ENCODE measurements around the gene SLC22A3. TPM values are rescaled to one million over a fixed set of nuclear protein-coding genes. Genes with fewer than 3 reads are reported as not detected.
"Not testable (repeated sequence)": the region's sequence is repeated elsewhere in the genome, so short reads cannot be mapped to it uniquely, and the experiment has no call there.

Gene SLC22A3
- total and polyA plus RNA-seq, 2 donors from 2014 or later: 6.4 to 7.4 TPM

DNA sequence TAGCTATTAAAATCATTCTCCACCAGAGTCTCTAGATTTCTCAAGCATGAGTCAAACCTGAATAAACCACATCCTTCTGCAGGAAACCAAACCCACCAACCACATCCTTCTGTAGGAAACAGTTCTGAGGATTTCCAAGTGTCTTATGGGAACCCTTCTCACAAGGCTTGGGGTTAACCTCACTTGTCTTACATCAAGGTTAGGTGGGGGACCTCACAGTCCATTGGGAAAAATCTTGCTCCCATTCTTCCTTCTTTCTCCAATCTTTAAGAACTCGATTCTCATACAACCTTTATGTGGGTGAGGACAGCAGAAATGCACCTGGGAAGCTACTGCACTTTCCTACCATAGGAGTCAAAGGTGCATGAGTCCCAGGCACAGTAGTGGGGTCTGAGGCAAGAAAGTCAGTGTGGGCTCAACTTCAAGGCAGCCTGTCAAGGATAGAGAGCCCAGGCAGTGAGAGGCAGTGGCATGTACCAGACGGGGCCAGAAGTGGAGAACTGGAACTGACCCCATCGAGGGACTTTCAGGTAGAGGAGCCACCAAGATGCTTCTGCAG lies 114.5 kb downstream of the SLC22A3 start:
- intact Hi-C loops (cut with DNase I): no loop called here
- Histone ChIP-seq H3K9ac (ENCODE audit: low read length in 3 of 3) (no peak overlapping the region), H3K4me3 (ENCODE audit: low read length in 3 of 3) (no peak overlapping the region), H3K9me3 (ENCODE audit: control insufficient read depth in 2 of 3, insufficient read depth in 1 of 3, low read length in 3 of 3) (no peaks in the 10 kb centered on the region), H3K27ac (ENCODE audit: low read depth in 2 of 2, low read length in 2 of 2) (no peak overlapping the region), H3K27me3 (ENCODE audit: control insufficient read depth, insufficient read depth, low read length) (no peaks in the 10 kb centered on the region), H3K36me3 (ENCODE audit: control insufficient read depth in 2 of 3, insufficient read depth in 3 of 3, low read length in 3 of 3) (no peaks in the 10 kb centered on the region), H3K4me1 (ENCODE audit: control insufficient read depth in 2 of 3, insufficient read depth in 2 of 3, low read depth in 1 of 3, low read length in 3 of 3) (no peaks in the 10 kb centered on the region)
- DNase-seq (no peak), FAIRE-seq (no peak)
- TF ChIP-seq, protein P1, sequence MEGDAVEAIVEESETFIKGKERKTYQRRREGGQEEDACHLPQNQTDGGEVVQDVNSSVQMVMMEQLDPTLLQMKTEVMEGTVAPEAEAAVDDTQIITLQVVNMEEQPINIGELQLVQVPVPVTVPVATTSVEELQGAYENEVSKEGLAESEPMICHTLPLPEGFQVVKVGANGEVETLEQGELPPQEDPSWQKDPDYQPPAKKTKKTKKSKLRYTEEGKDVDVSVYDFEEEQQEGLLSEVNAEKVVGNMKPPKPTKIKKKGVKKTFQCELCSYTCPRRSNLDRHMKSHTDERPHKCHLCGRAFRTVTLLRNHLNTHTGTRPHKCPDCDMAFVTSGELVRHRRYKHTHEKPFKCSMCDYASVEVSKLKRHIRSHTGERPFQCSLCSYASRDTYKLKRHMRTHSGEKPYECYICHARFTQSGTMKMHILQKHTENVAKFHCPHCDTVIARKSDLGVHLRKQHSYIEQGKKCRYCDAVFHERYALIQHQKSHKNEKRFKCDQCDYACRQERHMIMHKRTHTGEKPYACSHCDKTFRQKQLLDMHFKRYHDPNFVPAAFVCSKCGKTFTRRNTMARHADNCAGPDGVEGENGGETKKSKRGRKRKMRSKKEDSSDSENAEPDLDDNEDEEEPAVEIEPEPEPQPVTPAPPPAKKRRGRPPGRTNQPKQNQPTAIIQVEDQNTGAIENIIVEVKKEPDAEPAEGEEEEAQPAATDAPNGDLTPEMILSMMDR (IDR thresholded peaks at IDR 0.05; ENCODE audit: borderline replicate concordance, extremely low read depth, insufficient read depth): no peak

DNA sequence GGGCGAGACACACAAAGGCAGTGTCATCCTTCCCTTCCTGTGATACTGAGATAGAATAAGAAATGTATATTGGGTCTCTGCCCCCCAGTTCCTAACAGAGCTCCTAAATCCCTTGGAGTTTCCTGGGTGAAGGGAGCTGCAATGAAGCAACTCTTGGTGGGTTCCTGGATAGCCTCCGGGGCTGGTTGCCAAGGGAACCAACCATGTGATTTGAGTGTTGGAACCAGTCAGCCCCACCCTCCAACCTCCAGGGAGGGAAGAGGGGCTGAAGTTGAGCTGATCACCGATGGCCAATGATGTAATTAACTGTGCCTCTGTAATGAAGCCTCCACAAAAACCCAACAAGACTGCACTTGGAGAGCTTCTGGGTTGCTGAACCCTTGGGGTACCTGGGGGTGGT lies 116.6 kb downstream of the SLC22A3 start:
- no peaks in the 10 kb centered on the region for H3K36me3 ChIP-seq (ENCODE audit: control insufficient read depth in 2 of 3, insufficient read depth in 3 of 3, low read length in 3 of 3)
- DNase-seq: no peak
- no peak overlapping the region for H3K27ac ChIP-seq (ENCODE audit: low read depth in 2 of 2, low read length in 2 of 2)
- no peaks in the 10 kb centered on the region for H3K27me3 ChIP-seq (ENCODE audit: control insufficient read depth, insufficient read depth, low read length)
- H3K9me3 ChIP-seq (ENCODE audit: control insufficient read depth in 2 of 3, insufficient read depth in 1 of 3, low read length in 3 of 3): no peaks in the 10 kb centered on the region
- H3K4me3 ChIP-seq (ENCODE audit: low read length in 3 of 3): no peak overlapping the region
- intact Hi-C loops (cut with DNase I): no loop called here
- no peak overlapping the region for H3K9ac ChIP-seq (ENCODE audit: low read length in 3 of 3)
- no peaks in the 10 kb centered on the region for H3K4me1 ChIP-seq (ENCODE audit: control insufficient read depth in 2 of 3, insufficient read depth in 2 of 3, low read depth in 1 of 3, low read length in 3 of 3)
- FAIRE-seq: no peak
- TF ChIP-seq, protein P1 (IDR thresholded peaks at IDR 0.05; ENCODE audit: borderline replicate concordance, extremely low read depth, insufficient read depth): no peak

DNA sequence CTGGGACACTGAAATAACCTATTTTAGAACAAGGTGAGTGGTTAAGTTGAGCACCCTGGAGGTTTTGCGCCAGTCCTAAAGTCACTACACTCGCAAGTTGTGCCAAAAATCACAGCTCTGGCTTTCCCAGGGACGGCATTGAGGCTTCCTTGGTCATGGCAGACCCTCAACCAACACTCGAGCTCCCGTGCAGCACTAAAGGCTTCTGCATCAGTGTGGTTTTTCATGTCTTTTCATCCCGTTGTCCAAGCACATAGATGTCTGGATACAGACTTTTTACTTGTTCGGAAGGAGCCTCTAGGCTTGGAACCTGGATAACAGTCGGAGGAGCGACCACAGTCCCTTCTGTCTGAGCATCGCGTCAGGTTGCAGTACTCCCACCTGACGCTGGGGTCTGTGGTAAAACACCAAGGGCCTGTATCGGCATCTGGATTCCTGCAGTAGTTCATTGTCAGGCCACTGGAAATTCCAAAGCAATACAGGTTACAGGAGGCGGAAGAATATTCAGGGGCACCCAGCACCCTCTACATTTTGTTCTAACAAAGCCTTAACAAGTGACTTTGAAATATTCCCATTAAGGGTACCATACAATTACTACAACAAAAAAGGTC lies 119.2 kb downstream of the SLC22A3 start:
- H3K9me3 ChIP-seq (ENCODE audit: control insufficient read depth in 2 of 3, insufficient read depth in 1 of 3, low read length in 3 of 3); intact Hi-C loops (cut with DNase I); H3K27me3 ChIP-seq (ENCODE audit: control insufficient read depth, insufficient read depth, low read length); H3K27ac ChIP-seq (ENCODE audit: low read depth in 2 of 2, low read length in 2 of 2); FAIRE-seq; DNase-seq; H3K4me1 ChIP-seq (ENCODE audit: control insufficient read depth in 2 of 3, insufficient read depth in 2 of 3, low read depth in 1 of 3, low read length in 3 of 3); H3K36me3 ChIP-seq (ENCODE audit: control insufficient read depth in 2 of 3, insufficient read depth in 3 of 3, low read length in 3 of 3); H3K4me3 ChIP-seq (ENCODE audit: low read length in 3 of 3); H3K9ac ChIP-seq (ENCODE audit: low read length in 3 of 3): not testable (repeated sequence)

DNA sequence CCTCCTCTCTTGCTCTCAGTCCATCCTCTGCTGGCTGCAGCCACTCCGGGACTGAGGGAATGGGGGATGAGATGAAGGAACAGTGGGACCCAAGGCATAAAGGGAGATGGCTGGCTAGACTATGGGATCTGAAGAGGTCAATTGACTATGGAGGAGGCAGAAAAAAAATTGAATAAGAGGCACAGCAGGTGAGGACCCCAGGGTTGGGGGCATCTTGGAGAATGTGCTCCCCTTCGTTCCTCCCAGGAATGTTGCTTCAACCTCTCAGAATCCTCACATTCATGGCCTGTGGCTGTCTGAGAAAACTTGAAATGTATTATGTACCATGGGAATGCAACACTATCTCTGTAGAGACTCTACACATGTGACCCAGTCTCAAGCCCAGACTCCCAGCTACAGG lies 121.0 kb downstream of the SLC22A3 start:
- DNase-seq (no peak), FAIRE-seq (no peak)
- TF ChIP-seq, protein P1 (IDR thresholded peaks at IDR 0.05; ENCODE audit: borderline replicate concordance, extremely low read depth, insufficient read depth): no peak
- Histone ChIP-seq H3K36me3 (ENCODE audit: control insufficient read depth in 2 of 3, insufficient read depth in 3 of 3, low read length in 3 of 3) (no peaks in the 10 kb centered on the region), H3K27me3 (ENCODE audit: control insufficient read depth, insufficient read depth, low read length) (no peaks in the 10 kb centered on the region), H3K27ac (ENCODE audit: low read depth in 2 of 2, low read length in 2 of 2) (no peak overlapping the region), H3K9me3 (ENCODE audit: control insufficient read depth in 2 of 3, insufficient read depth in 1 of 3, low read length in 3 of 3) (no peaks in the 10 kb centered on the region), H3K4me1 (ENCODE audit: control insufficient read depth in 2 of 3, insufficient read depth in 2 of 3, low read depth in 1 of 3, low read length in 3 of 3) (no peaks in the 10 kb centered on the region), H3K9ac (ENCODE audit: low read length in 3 of 3) (no peak overlapping the region), H3K4me3 (ENCODE audit: low read length in 3 of 3) (no peak overlapping the region)
- intact Hi-C loops (cut with DNase I): no loop called here

DNA sequence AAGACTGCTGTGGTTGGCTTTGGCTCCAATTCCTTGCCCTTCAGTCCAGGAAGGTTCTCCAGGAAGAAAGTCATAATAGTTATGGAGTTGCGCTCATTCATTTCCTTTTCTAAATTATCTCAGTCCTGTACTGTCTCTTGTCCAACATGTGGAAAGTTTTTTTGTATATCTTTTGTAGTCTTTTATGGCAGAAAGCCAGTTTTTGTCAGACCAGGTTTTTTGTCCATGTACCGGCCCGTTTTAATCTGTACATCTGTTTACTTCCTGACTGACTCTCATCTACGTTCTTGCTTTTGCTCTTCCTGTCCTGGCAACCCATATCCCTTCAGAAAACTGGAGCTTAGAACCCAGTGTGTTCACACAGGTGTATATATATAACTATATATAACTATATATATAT lies 127.9 kb downstream of the SLC22A3 start:
- H3K9me3 ChIP-seq (ENCODE audit: control insufficient read depth in 2 of 3, insufficient read depth in 1 of 3, low read length in 3 of 3); intact Hi-C loops (cut with DNase I); H3K4me3 ChIP-seq (ENCODE audit: low read length in 3 of 3); DNase-seq; H3K4me1 ChIP-seq (ENCODE audit: control insufficient read depth in 2 of 3, insufficient read depth in 2 of 3, low read depth in 1 of 3, low read length in 3 of 3); H3K27ac ChIP-seq (ENCODE audit: low read depth in 2 of 2, low read length in 2 of 2); FAIRE-seq; H3K36me3 ChIP-seq (ENCODE audit: control insufficient read depth in 2 of 3, insufficient read depth in 3 of 3, low read length in 3 of 3); H3K27me3 ChIP-seq (ENCODE audit: control insufficient read depth, insufficient read depth, low read length); H3K9ac ChIP-seq (ENCODE audit: low read length in 3 of 3): not testable (repeated sequence)

DNA sequence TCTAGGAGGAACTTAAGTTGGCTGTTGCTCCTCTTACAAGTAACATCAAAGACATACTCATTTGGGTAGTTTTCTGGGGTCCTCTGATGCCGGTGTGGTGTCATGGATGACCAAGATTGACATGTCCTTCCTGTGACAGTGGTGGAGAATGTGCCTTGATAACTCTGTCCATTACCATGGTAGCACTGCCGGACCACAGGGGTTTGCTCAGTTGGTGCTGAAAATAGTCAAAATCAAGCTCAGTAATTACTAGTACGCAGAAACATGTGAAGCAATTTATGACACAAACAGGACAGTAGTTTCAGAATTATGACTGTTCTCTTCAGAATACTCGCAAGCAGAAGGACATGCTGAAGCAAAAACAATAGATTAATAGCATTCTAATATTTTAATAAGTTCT lies 128.9 kb downstream of the SLC22A3 start:
- DNase-seq; H3K4me1 ChIP-seq (ENCODE audit: control insufficient read depth in 2 of 3, insufficient read depth in 2 of 3, low read depth in 1 of 3, low read length in 3 of 3); H3K36me3 ChIP-seq (ENCODE audit: control insufficient read depth in 2 of 3, insufficient read depth in 3 of 3, low read length in 3 of 3); H3K27me3 ChIP-seq (ENCODE audit: control insufficient read depth, insufficient read depth, low read length); H3K4me3 ChIP-seq (ENCODE audit: low read length in 3 of 3); H3K27ac ChIP-seq (ENCODE audit: low read depth in 2 of 2, low read length in 2 of 2); intact Hi-C loops (cut with DNase I); H3K9me3 ChIP-seq (ENCODE audit: control insufficient read depth in 2 of 3, insufficient read depth in 1 of 3, low read length in 3 of 3); H3K9ac ChIP-seq (ENCODE audit: low read length in 3 of 3); FAIRE-seq: not testable (repeated sequence)
